Karpas-422 (cell line): ENCODE measurements around the gene UBA52. TPM values are rescaled to one million over a fixed set of nuclear protein-coding genes. Genes with fewer than 3 reads are reported as not detected.
"Not testable (repeated sequence)": the region's sequence is repeated elsewhere in the genome, so short reads cannot be mapped to it uniquely, and the experiment has no call there.

Experiments used
- DNase-seq: peaks from one replicate; pipeline ENCODE4 v3.0.0-alpha.2; 2015
- H2AFZ ChIP-seq: fragments of 200-600 bp; sonication (generic); 2 replicates; pipeline ENCODE4 v1.6.1; 2014; ENCODE audit warnings: antibody characterized with exemption, low read length, mixed read lengths
- H3K27ac ChIP-seq: fragments of 200-600 bp; sonication (generic); 2 replicates; pipeline ENCODE4 v1.5.1; 2014; ENCODE audit warnings: mild to moderate bottlenecking, low read length, moderate library complexity
- H3K27me3 ChIP-seq: fragments of 200-600 bp; sonication (generic); 2 replicates; pipeline ENCODE4 v1.6.1; 2014; ENCODE audit warnings: low read length, mixed read lengths
- H3K36me3 ChIP-seq: fragments of 200-600 bp; sonication (generic); 2 replicates; pipeline ENCODE4 v1.6.1; 2014; ENCODE audit warnings: low read length, mixed read lengths; ENCODE audit not compliant: insufficient read depth
- H3K4me1 ChIP-seq: fragments of 200-600 bp; sonication (generic); 2 replicates; pipeline ENCODE4 v1.6.1; 2014; ENCODE audit warnings: mild to moderate bottlenecking, low read length, mixed read lengths
- H3K4me2 ChIP-seq: fragments of 200-600 bp; sonication (generic); 2 replicates; pipeline ENCODE4 v1.6.1; 2014; ENCODE audit warnings: low read length, low read depth, mild to moderate bottlenecking; ENCODE audit not compliant: poor library complexity, severe bottlenecking
- H3K4me3 ChIP-seq: fragments of 200-600 bp; sonication (generic); 2 replicates; pipeline ENCODE4 v1.5.1; 2014; ENCODE audit warnings: mild to moderate bottlenecking, antibody characterized with exemption, low read length, mixed read lengths
- H3K79me2 ChIP-seq: fragments of 200-600 bp; sonication (generic); 2 replicates; pipeline ENCODE4 v1.6.1; 2014; ENCODE audit warnings: mild to moderate bottlenecking, low read length, mixed read lengths
- H3K9ac ChIP-seq: fragments of 200-600 bp; sonication (generic); 2 replicates; pipeline ENCODE4 v1.6.0; 2014; ENCODE audit warnings: low read length
- H3K9me2 ChIP-seq: fragments of 200-600 bp; sonication (generic), shearing (Covaris generic); replicated peaks from 2 replicates; pipeline ENCODE4 v1.6.0; 2014; ENCODE audit warnings: mild to moderate bottlenecking, low read length, moderate library complexity; ENCODE audit not compliant: insufficient read depth
- H3K9me3 ChIP-seq: fragments of 300-700, 200-600 bp; sonication (generic); 2 replicates; pipeline ENCODE4 v1.6.1; 2014; ENCODE audit warnings: low read length, mixed read lengths
- H4K20me1 ChIP-seq: fragments of 200-600 bp; sonication (generic); 2 replicates; pipeline ENCODE4 v1.6.1; 2014; ENCODE audit warnings: mild to moderate bottlenecking, antibody characterized with exemption, low read length, low read depth; ENCODE audit not compliant: insufficient read depth
- total RNA-seq: library from RNA; depleted of rRNA; stranded (reverse); fragments of >200 nt; shearing (Covaris generic); gene quantifications from 2 replicates; pipeline ENCODE4 v1.2.3, GENCODE V29; 2014; ENCODE audit warnings: low replicate concordance

Gene UBA52
- total RNA-seq, 1 experiment from 2014 or later: 1,597 TPM

DNA sequence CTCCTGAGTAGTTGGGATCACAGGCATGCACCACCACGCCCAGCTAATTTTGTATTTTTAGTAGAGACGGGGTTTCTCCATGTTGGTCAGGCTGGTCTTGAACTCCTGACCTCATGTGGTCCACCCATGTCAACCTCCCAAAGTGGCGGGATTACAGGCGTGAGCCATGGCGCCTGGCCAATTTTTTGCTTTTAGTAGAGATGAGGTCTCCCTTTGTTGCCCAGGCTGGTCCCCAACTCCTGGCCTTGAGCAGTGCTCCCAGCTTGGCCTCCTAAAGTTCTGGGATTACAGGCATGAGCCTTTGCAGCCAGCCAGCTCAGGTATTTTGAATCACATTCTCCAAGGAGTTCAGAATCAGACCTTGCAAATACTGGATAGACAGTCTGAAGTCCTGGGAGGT, 21.1 kb downstream of the UBA52 start:
- H3K4me2 ChIP-seq: peak overlapping the region; percentile 95

DNA sequence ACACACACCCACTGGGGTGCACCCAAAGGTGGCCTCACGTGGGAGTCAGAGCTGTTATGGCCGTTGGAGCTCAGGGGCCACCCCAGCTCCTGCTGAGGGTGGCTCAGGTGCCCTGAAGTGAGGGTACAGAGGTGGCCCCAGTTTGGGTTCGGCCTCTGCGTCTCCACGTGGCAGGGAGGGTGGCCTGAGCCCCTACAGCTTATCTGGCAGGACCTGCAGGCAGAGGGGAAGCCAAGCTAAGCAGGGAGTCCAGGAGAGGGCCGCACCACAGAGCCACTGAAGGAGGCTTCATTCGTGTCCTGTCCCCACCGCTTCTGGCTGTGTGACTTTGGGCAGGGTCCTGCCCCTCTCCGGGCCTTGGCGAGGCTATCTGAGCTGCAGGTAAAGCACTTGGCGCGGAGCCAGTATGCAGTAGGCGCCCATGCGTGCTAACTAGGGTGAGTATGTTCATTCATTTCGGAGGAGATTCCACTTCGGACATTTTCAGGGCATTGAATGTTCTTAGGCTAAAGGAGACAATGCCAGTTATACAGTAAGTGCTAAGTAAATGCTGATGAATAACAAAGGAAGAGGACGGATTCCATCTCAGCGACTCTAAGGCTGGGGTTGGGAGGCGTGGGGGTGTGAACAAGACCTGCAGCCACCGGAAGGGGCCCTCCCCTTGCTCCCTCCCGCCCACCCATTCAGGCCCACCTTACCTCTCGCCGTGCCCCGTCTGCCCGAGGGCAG, 21.9 kb downstream of the UBA52 start:
- Histone ChIP-seq H3K4me2 (peak overlapping the region; percentile 95), H3K4me3 (peak overlapping the region; percentile 73), H2AFZ (no peak overlapping the region), H4K20me1 (no peaks in the 10 kb centered on the region), H3K36me3 (no peaks in the 10 kb centered on the region), H3K4me1 (peaks cover 43% of the 10 kb centered on the region), H3K9ac (peak overlapping the region; percentile 74), H3K9me3 (no peaks in the 10 kb centered on the region), H3K79me2 (no peaks in the 10 kb centered on the region), H3K27ac (peak overlapping the region; percentile 23; the same call in 1 of the 2 replicates), H3K27me3 (no peaks in the 10 kb centered on the region), H3K9me2 (no peaks in the 10 kb centered on the region)
- peak; percentile 68 for DNase-seq

More for the DNA sequence above, 21.1 kb downstream of the UBA52 start:
- DNase-seq, H3K9me2 ChIP-seq, H3K36me3 ChIP-seq, H4K20me1 ChIP-seq, H3K9me3 ChIP-seq, H2AFZ ChIP-seq, H3K79me2 ChIP-seq, H3K4me3 ChIP-seq, H3K27me3 ChIP-seq: not testable (repeated sequence)
- H3K4me1 ChIP-seq: peaks cover 50% of the 10 kb centered on the region
- H3K27ac ChIP-seq: 0 out of 2 replicates have a peak overlapping the region, but pooled peaks have one; percentile 23
- H3K9ac ChIP-seq: peak overlapping the region; percentile 74; the same call in 1 of the 2 replicates

DNA sequence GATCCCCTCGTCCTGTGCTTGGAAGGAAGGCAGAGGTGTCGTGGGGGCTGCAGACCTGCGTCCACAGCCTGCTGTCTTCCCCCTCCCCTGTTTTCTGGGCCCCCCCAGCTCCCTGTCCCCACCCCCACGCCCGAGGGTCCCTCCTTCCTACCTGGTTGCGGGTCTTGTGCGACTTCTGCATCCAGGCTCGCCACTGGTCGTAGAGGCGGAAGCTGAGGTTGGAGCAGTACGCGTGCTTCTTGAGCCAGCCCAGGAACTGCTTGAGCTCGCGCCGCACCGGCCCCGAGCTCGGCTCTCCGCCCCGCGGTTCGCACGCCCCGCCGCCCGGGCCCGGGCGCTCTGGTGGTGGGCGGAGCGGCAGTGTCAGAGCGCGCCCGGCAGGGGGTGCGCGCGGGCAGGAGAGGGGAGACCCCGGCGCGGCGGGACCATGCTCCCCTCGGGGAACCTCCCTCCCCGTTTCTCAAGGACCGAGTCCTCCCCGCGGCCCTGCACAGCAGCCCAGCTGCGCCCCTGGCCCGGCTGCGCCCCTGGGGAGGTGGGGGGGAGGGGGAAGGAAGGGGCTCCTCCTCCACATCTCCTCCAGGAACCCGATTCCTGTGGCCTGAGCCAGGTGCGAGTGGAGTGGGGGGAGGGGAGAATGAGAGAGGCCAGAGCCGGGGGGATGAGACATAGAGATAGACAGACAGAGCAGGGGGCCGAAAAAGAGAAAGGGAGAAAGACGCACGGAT, 22.6 kb downstream of the UBA52 start:
- Histone ChIP-seq H4K20me1 (no peaks in the 10 kb centered on the region), H3K4me2 (peak overlapping the region; percentile 95), H2AFZ (peak overlapping the region; percentile 67; the same call in 1 of the 2 replicates), H3K9me3 (no peaks in the 10 kb centered on the region), H3K9me2 (no peaks in the 10 kb centered on the region), H3K27ac (0 out of 2 replicates have a peak overlapping the region, but pooled peaks have one; percentile 26), H3K27me3 (no peaks in the 10 kb centered on the region), H3K4me3 (peak overlapping the region; percentile 73), H3K79me2 (no peaks in the 10 kb centered on the region), H3K4me1 (peaks cover 40% of the 10 kb centered on the region), H3K9ac (peak overlapping the region; percentile 74), H3K36me3 (no peaks in the 10 kb centered on the region)
- DNase-seq: peak; percentile 94

DNA sequence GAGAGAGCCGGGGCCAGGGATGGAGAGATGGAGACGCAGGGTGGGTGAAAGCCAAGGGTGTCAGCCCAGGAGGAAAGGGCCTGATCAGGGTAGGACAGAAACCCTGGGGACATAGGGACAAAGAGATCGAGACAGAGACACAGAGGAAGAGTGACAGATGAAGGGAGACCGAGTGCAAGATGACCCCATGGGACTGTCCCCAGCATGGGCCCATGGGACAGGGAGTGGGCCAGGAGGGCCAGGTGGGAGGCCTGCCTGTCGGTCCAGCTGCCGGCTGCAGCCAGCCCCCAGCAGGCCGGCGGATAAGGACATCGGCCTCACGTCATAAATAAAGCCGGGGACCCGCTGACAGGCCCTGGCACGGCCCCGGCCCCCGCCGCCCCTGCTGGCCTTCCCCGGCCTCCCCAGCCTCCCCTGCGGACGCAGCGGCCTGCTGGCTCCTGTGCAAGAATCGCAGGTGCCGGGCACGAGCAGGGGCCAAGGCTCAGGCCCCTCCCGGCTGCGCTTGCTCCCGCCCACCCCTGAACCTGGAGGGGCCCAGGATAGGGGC, 23.2 kb downstream of the UBA52 start:
- Histone ChIP-seq H2AFZ (peak overlapping the region; percentile 67; the same call in 1 of the 2 replicates), H3K9me3 (no peaks in the 10 kb centered on the region), H3K36me3 (no peaks in the 10 kb centered on the region), H3K4me3 (peak overlapping the region; percentile 73), H4K20me1 (no peaks in the 10 kb centered on the region), H3K79me2 (no peaks in the 10 kb centered on the region), H3K27me3 (no peaks in the 10 kb centered on the region), H3K27ac (0 out of 2 replicates have a peak overlapping the region, but pooled peaks have one; percentile 26), H3K4me1 (peaks cover 33% of the 10 kb centered on the region), H3K4me2 (peak overlapping the region; percentile 95), H3K9me2 (no peaks in the 10 kb centered on the region), H3K9ac (peak overlapping the region; percentile 74)
- DNase-seq: no peak

DNA sequence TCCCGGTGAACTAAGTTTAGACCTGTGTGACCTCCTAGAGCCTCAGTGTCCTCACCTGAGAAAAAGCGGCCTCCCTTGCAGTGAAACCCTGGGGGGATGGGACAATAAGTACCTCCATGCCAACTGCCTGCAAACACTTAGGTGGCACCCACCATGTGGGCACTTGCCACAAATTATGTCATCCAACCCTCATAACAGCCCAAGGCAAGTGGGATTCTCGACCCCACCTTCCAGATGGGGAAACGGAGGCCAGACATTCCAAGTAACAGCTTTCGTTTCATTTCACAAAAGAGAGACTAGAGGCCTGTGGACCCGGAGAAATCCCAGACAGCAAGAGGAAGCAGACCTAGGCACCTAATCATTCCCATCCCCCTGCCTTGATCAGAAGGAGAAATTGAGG, 23.8 kb downstream of the UBA52 start:
- no peaks in the 10 kb centered on the region for H3K9me3 ChIP-seq
- no peaks in the 10 kb centered on the region for H3K27me3 ChIP-seq
- no peaks in the 10 kb centered on the region for H4K20me1 ChIP-seq
- H2AFZ ChIP-seq: no peak overlapping the region
- H3K9me2 ChIP-seq: no peaks in the 10 kb centered on the region
- no peak overlapping the region for H3K27ac ChIP-seq
- no peaks in the 10 kb centered on the region for H3K79me2 ChIP-seq
- H3K36me3 ChIP-seq: no peaks in the 10 kb centered on the region
- H3K4me1 ChIP-seq: peaks cover 29% of the 10 kb centered on the region
- no peak overlapping the region for H3K4me3 ChIP-seq
- DNase-seq: no peak
- H3K9ac ChIP-seq: no peak overlapping the region
- H3K4me2 ChIP-seq: no peak overlapping the region

DNA sequence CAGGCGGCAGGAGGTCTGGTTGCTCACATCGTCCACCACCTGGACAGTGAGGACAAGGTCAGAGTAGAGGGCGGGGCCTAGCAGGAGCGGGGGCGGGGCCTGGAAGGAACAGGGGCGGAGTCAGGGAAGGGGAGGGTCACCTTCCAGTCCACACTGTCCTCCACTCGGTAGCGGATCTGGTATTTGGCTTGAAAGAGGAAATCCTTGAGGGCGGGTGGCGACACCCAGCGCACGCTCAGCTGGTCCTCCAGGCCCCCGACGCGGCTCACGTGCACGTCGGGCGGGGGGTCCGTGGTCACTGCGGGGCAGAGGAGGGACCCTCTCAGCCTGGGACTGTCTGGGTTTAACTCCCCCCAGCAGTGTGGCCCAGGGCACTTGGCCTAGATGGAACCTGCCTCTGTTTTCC, 25.1 kb downstream of the UBA52 start:
- no peak overlapping the region for H2AFZ ChIP-seq
- H3K9me3 ChIP-seq: no peaks in the 10 kb centered on the region
- no peaks in the 10 kb centered on the region for H3K9me2 ChIP-seq
- H3K4me2 ChIP-seq: no peak overlapping the region
- no peak overlapping the region for H3K27ac ChIP-seq
- H4K20me1 ChIP-seq: no peaks in the 10 kb centered on the region
- no peaks in the 10 kb centered on the region for H3K79me2 ChIP-seq
- H3K4me3 ChIP-seq: no peak overlapping the region
- no peaks in the 10 kb centered on the region for H3K36me3 ChIP-seq
- no peak for DNase-seq
- H3K27me3 ChIP-seq: no peaks in the 10 kb centered on the region
- peaks cover 24% of the 10 kb centered on the region for H3K4me1 ChIP-seq
- H3K9ac ChIP-seq: no peak overlapping the region

DNA sequence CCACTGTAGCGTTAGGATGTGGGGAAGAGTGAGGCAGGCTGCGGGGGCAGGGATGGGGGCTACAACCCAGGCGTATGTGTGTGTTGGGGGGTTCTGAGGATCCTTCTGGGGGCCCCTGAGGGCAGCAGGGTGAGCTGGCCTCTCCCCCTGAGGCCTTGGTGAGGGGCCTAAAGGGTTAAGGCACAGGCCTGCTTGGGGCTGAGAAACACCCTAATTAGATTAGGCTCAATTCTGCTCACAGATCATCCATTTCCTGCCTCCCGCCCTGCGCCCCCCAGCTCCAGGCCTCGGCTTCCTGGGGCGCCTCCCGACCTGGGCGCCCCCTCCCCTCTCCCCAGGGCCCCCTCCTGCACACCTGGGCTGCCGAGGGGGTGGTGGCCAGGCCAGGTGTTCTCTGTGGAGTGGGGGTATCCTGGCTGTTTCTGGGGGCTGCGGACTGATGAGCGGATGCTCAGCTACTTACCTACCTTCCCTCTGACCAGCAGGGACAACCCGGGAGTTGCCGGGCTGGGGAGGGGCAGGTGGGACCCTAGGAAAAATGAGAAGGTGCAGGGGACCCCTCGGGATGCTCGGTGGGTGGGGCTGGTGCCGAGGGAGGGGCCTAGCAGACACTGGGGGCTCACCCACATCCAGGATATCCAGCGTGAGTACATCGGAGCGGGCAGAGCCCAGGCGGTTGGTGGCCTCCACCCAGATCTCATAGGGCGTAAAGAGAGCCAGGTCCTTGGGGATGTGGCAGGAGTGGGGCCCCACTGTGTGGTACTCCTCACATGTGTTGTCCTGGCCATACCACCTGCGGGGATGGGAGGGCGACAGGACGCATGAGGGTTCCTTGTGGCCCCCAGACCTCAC, 26.4 kb downstream of the UBA52 start:
- H3K79me2 ChIP-seq: no peaks in the 10 kb centered on the region
- H2AFZ ChIP-seq: no peak overlapping the region
- H3K9me2 ChIP-seq: no peaks in the 10 kb centered on the region
- no peak overlapping the region for H3K4me2 ChIP-seq
- H3K36me3 ChIP-seq: no peaks in the 10 kb centered on the region
- H3K27me3 ChIP-seq: no peaks in the 10 kb centered on the region
- no peak overlapping the region for H3K4me3 ChIP-seq
- H3K9ac ChIP-seq: no peak overlapping the region
- no peaks in the 10 kb centered on the region for H3K9me3 ChIP-seq
- peaks cover 22% of the 10 kb centered on the region for H3K4me1 ChIP-seq
- no peaks in the 10 kb centered on the region for H4K20me1 ChIP-seq
- no peak for DNase-seq
- H3K27ac ChIP-seq: no peak overlapping the region
